ENCODE measurements around the gene CCDC88C. TPM values are rescaled to one million over a fixed set of nuclear protein-coding genes. Genes with fewer than 3 reads are reported as not detected.

The CCDC88C gene
- total RNA-seq, 1 experiment from 2014 or later, result 33.2 TPM

DNA sequence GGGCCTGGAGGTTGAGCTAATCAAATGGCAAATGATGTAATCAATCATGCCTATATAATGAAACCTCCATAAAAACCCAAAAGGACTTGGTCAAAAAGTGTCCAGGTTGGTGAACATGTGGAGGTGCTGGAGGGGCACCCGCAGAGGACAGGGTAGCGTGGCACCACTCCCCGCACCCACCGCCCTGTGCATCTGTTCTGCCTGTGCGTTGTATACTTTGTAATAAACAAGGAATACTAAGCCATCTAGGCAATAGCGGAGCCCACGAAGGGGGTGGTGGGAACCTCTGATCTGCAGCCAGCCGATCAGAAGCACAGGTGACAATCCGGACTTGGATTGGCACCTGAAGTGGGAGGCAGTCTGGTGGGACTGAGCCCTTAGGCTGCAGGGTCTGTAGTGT lies 97.4 kb downstream of the CCDC88C start:
- intact Hi-C loops (cut with micrococcal nuclease; ENCODE audit: unreplicated experiment), result no loop called here
- H3K27ac Mint-ChIP-seq (ENCODE audit: unreplicated experiment), result no peak overlapping the region
- H3K27me3 Mint-ChIP-seq (ENCODE audit: unreplicated experiment), result no peaks in the 10 kb centered on the region
- no TSS peak for BruUV-seq (replicated peaks)
- peaks cover 23% of the 10 kb centered on the region for H3K4me1 Mint-ChIP-seq (ENCODE audit: low read depth, unreplicated experiment)
- H3K4me3 Mint-ChIP-seq (ENCODE audit: low read depth, unreplicated experiment), result no peak overlapping the region
- CTCF ChIA-PET, result interaction anchor here (0.7 kb wide), 1 partner anchor 75 kb away, joined by 3 read pairs; no protein-coding TSS in a partner anchor
- no peaks in the 10 kb centered on the region for H3K9me3 Mint-ChIP-seq (ENCODE audit: low read depth, unreplicated experiment)
- TF ChIP-seq, protein P1, sequence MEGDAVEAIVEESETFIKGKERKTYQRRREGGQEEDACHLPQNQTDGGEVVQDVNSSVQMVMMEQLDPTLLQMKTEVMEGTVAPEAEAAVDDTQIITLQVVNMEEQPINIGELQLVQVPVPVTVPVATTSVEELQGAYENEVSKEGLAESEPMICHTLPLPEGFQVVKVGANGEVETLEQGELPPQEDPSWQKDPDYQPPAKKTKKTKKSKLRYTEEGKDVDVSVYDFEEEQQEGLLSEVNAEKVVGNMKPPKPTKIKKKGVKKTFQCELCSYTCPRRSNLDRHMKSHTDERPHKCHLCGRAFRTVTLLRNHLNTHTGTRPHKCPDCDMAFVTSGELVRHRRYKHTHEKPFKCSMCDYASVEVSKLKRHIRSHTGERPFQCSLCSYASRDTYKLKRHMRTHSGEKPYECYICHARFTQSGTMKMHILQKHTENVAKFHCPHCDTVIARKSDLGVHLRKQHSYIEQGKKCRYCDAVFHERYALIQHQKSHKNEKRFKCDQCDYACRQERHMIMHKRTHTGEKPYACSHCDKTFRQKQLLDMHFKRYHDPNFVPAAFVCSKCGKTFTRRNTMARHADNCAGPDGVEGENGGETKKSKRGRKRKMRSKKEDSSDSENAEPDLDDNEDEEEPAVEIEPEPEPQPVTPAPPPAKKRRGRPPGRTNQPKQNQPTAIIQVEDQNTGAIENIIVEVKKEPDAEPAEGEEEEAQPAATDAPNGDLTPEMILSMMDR (IDR thresholded peaks at IDR 0.05; ENCODE audit: unreplicated experiment), result no peak
- peaks cover 32% of the 10 kb centered on the region for H3K36me3 Mint-ChIP-seq (ENCODE audit: insufficient read depth, unreplicated experiment)
- no peak for DNase-seq

DNA sequence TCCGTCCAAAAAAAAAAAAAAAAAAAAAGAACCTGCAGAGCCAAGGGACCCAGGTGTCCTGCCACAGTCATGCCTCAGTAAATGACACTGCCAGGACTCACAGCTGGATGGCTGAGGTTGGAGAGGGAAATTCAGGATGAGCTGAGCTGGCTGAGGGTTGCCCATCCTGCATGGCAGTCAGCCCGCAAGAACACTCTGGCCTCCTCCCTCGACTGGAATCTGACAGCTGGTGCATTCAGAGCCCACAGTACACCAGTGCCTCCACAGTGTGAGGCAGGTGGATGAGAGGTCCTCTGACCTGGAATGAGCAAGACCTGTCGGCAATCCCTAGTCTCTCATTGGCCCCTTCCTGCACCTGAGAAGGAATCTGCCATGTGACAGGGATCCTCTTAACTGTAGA lies 98.7 kb downstream of the CCDC88C start:
- intact Hi-C loops (cut with micrococcal nuclease; ENCODE audit: unreplicated experiment), result no loop called here
- no peaks in the 10 kb centered on the region for H3K9me3 Mint-ChIP-seq (ENCODE audit: low read depth, unreplicated experiment)
- H3K4me1 Mint-ChIP-seq (ENCODE audit: low read depth, unreplicated experiment), result peaks cover 23% of the 10 kb centered on the region
- DNase-seq, result no peak
- TF ChIP-seq, protein P1 (IDR thresholded peaks at IDR 0.05; ENCODE audit: unreplicated experiment), result no peak
- H3K27ac Mint-ChIP-seq (ENCODE audit: unreplicated experiment), result no peak overlapping the region
- H3K27me3 Mint-ChIP-seq (ENCODE audit: unreplicated experiment), result no peaks in the 10 kb centered on the region
- peaks cover 33% of the 10 kb centered on the region for H3K36me3 Mint-ChIP-seq (ENCODE audit: insufficient read depth, unreplicated experiment)
- CTCF ChIA-PET, result interaction anchor here (0.6 kb wide), 1 partner anchor 678 kb away, joined by 3 read pairs; no protein-coding TSS in a partner anchor
- no peak overlapping the region for H3K4me3 Mint-ChIP-seq (ENCODE audit: low read depth, unreplicated experiment)
- BruUV-seq (replicated peaks), result no TSS peak

DNA sequence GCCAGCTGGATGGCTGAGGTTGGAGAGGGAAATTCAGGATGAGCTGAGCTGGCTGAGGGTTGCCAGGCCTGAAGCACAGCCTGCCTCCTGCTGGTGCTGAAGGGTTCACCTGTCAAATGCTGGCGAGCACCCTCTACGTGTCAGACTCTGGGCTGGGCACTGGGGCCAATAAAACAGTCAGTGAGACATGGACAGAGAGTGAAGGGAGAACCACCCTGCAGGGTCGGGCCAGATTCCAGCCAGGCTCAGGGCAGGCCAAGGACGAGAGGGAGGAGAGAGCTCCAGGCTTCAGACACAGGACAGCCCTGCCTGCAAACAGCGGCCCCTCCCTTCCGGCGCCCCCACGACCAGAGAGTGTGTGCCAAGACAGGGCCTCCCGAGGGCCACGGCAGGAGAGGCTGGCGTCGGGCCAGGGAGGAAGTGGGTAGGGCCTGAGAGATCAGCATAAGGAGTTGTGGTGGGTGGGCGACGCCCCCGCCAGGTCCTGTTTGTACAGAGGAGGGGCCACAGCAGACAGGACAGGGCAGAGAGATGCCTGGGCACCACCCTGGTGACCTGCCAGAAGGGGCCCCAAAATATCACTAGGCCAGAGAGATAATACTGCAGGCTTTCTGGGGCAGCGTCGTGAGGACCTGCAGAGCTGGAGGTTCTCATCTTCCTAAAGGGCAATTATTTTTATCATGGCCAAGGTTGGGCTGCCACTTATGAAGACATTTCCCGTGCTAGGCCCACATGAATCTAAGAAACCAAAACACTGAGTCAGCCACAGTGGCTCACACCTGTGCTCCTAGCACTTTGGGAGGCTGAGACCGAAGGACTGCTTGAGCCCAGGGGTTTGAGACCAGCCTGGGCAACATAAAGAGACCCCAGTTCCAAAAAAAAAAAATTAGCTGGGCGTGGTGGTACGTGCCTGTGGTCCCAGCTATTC lies 100.0 kb downstream of the CCDC88C start:
- CTCF ChIA-PET, result interaction anchor here (0.5 to 0.7 kb wide), 2 partner anchors 100 kb away, joined by 3 to 6 read pairs; partner anchors contain the start of gene CCDC88C
- intact Hi-C loops (cut with micrococcal nuclease; ENCODE audit: unreplicated experiment), result no loop called here

DNA sequence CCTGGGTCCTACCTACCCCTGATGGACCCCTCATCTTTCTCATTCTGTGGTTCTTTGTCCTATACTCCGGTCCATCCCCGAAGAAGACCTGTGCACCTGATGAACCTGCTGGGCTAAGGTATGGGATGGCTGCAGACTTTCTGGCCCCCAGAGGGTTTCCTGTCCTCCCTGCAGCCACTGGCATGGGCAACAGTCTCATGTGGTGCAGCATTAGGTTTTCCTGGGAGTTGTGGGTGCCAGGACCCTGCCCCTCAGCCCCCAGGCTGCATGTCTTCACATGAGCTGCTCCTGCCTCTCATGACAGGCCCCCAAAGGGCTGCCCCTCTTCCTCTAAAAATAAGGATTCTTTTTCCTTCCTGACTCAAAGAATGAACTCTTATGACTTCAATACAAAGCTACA lies 100.9 kb downstream of the CCDC88C start:
- no peaks in the 10 kb centered on the region for H3K9me3 Mint-ChIP-seq (ENCODE audit: low read depth, unreplicated experiment)
- no peak for DNase-seq
- no TSS peak for BruUV-seq (replicated peaks)
- TF ChIP-seq, protein P1 (IDR thresholded peaks at IDR 0.05; ENCODE audit: unreplicated experiment), result no peak
- H3K27me3 Mint-ChIP-seq (ENCODE audit: unreplicated experiment), result no peaks in the 10 kb centered on the region
- no peak overlapping the region for H3K27ac Mint-ChIP-seq (ENCODE audit: unreplicated experiment)
- intact Hi-C loops (cut with micrococcal nuclease; ENCODE audit: unreplicated experiment), result no loop called here
- peaks cover 23% of the 10 kb centered on the region for H3K4me1 Mint-ChIP-seq (ENCODE audit: low read depth, unreplicated experiment)
- H3K4me3 Mint-ChIP-seq (ENCODE audit: low read depth, unreplicated experiment), result no peak overlapping the region
- H3K36me3 Mint-ChIP-seq (ENCODE audit: insufficient read depth, unreplicated experiment), result peaks cover 33% of the 10 kb centered on the region
- CTCF ChIA-PET, result no interaction called here

More for the DNA sequence above, 100.0 kb downstream of the CCDC88C start:
- Mint-ChIP-seq H3K27me3 (ENCODE audit: unreplicated experiment) (no peaks in the 10 kb centered on the region), H3K4me3 (ENCODE audit: low read depth, unreplicated experiment) (peak overlapping the region; percentile 25), H3K4me1 (ENCODE audit: low read depth, unreplicated experiment) (peaks cover 23% of the 10 kb centered on the region), H3K36me3 (ENCODE audit: insufficient read depth, unreplicated experiment) (peaks cover 33% of the 10 kb centered on the region), H3K27ac (ENCODE audit: unreplicated experiment) (peak overlapping the region; percentile 7), H3K9me3 (ENCODE audit: low read depth, unreplicated experiment) (no peaks in the 10 kb centered on the region)
- TF ChIP-seq, protein P1 (IDR thresholded peaks at IDR 0.05; ENCODE audit: unreplicated experiment), result no peak
- DNase-seq, result peak; percentile 81
- BruUV-seq (replicated peaks), result no TSS peak

Data from Calu3 (cell line).